Esophagus muscularis mucosa (tissue), 3 donors: ENCODE measurements around the gene FZD7.

Source experiments
- CTCF ChIP-seq, 3 experiments: fragments of 200-600 bp in 2 of 3; fragments of 450-650 bp in 1 of 3; sonication (generic) in 2 of 3; IDR thresholded peaks; one replicate each; pipeline ENCODE4 v1.5.1; 2017 to 2019; ENCODE audit warnings: antibody characterized with exemption in 3 of 3, mild to moderate bottlenecking in 2 of 3, moderate library complexity in 1 of 3
- POLR2A ChIP-seq: fragments of 450-650 bp; IDR thresholded peaks from one replicate; pipeline ENCODE4 v1.6.1; 2017; ENCODE audit warnings: antibody characterized with exemption, moderate library complexity, mild to moderate bottlenecking, low read depth

- TF ChIP-seq CTCF (IDR thresholded peaks at IDR 0.05), result no peak
- TF ChIP-seq POLR2A, result no peak
Measured at GRCh38 chr2:202069170-202070067, 35.8 kb downstream of the FZD7 start.
